ENCODE measurements around the gene EXOSC7.

Gene EXOSC7

DNA sequence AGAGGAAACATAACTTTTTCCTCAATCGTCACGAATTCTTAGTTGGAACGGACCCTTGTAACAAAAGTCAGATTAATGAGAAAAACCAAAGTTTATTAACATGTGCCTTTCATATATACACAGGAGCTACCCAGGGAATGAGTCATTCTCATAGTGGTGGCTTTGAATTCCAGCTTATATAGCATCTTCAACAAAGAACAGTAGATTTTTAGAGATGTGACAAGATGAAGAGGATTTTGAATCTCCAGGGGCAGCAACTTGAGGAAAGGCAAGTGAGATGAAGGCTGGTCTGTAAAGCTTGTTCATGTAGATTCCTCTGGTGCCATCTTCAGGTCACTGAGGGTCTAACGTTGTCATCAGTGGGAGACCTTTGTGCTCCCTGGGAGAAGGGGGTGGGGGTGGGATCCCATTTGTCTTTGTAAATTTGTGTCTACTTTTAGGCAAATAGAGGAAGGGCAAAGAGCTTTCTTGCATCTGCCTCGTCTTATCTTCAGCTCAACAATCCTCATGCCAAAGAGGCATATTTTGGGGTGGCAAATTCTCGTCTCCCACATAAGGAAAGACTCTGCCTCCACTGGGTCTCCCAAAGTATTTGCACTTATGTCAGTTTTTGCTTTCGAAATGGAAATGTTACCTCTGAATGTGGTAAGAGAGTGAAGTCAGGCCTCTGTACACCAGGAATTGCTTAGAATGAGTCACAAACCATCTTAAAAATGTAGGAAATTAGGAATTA, 79.5 kb downstream of the EXOSC7 start:
- DNase-seq (ENCODE audit: low read depth): no peak

DNA sequence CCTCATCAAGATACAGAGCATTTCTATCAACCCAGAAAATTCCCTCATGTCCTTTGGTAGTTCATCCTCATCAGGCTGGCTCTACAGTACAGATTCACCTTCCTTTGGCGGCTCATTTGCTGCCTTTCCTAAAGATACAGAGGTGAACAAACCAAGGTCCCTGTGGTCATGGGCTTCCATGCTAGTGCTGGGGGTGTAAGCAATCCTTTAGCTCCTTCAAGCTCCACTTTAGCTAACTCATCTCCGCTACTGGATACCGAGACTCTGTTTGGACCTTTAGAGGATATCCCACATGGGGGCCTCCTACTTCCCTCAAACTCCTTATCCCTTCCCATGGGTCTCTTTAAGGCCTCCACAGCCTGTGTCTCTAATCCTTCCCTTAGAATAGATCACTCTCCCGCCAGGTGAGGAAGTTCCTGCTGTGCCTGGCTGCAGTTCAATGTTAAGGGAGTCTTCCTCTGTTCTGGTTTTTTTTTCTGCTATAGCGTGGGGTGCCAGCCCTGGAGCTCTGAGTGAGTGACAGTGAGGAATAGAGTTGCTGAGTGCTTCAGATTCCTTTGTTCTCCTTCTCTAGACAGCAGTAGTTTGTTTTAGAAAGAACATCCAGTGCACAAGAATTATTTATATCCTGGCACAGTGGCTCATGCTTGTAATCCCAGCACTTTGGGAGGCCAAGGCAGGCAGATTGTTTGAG, 80.7 kb downstream of the EXOSC7 start:
- no peak for DNase-seq (ENCODE audit: low read depth)

DNA sequence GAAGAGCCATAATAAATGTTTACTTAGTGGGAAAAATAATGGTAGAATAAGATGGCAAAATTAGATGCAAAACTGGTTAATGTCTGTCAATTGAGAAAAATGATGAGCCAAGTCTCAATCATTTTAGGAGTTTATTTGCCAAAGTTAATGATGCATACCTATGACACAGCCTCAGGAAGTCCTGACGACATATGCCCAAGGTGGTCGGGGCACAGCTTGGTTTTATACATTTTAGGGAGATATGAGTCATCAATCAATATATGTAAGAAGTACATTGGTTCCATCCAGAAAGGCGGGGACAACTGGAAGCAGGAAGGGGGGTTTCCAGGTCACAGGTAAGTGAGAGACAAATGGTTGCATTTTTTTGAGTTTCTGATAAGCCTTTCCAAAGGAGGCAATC, 81.5 kb downstream of the EXOSC7 start:
- no peak for DNase-seq (ENCODE audit: low read depth)

DNA sequence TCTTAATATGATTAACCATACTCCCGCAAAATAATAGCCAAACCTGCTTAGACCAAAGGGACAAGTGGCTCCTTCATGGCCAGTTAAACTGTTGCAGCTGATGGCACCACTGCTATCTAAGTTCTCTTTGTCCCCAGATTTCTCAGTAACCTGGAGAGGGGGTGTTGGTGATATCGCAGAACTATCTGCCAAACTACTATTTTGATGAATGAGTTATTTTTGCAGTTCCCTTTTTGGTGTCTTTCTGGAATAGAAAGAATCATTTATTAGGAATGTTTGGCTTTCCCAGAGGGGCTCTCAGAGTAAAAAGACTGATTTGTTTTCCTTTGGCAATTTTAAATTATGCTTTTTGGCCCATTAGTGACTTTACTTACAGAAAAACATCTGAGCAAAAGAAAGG, 83.1 kb downstream of the EXOSC7 start:
- no peak for DNase-seq (ENCODE audit: low read depth)

DNA sequence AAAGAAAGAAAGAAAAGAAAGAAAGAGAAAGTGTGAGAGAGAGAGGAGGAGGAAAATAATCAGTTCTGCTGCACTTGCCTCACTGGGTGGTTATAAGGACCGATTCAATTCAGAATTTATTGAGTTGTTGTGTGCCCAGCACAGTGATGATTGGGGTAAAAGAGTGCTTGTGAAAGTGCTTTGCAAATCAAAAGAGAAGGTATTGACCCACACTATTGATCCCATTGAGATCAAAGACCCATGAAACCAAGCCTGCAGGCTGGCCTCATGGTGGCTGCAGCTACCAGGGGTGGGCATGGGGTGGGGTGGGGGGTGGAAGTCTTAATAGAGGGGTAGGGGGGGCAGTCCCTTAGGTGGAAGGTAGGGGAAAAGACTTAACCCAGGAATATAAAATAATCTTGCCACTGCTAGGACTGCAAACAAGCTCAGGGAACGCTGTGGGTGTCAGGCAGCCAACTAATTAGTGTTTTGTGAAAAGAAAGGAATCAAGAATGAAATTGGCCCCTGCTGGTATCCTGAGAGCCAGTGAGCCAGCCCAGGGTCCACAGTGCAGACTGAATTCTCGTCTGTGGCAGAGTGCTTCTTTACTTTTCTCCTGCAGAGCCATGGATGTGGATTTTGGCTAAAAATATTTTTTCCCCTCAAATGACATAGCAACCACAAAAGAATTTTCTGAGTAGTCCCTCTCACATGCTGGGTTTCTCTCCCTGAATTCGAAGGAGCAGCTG, 84.3 kb downstream of the EXOSC7 start:
- no peak for DNase-seq (ENCODE audit: low read depth)

Data from activated T-cell treated with anti-CD3 and anti-CD28 coated beads for 48 hours (primary cell).